Mesendoderm (in vitro differentiated cells): Measurements from ENCODE around the gene ADAMTS20.

Source experiments
- DNase-seq: peaks from one replicate; pipeline ENCODE4 v3.0.0; 2013
- H2AK5ac ChIP-seq: 2 replicates; pipeline ENCODE4 v1.6.1; 2013; ENCODE audit warnings: low read length, inconsistent platforms
- H2BK120ac ChIP-seq: 2 replicates; pipeline ENCODE4 v1.6.1; 2013; ENCODE audit warnings: low read depth, mild to moderate bottlenecking, low read length, moderate library complexity, mixed read lengths
- H2BK15ac ChIP-seq: replicated peaks from 2 replicates; pipeline ENCODE4 v1.6.1; 2013; ENCODE audit warnings: low read depth, mild to moderate bottlenecking, moderate library complexity
- H2BK5ac ChIP-seq: 2 replicates; pipeline ENCODE4 v1.6.1; 2013; ENCODE audit warnings: low read length, inconsistent platforms
- H3K18ac ChIP-seq: 2 replicates; pipeline ENCODE4 v1.6.1; 2013; ENCODE audit warnings: mild to moderate bottlenecking, low read length, mixed read lengths
- H3K23ac ChIP-seq: one replicate; pipeline ENCODE4 v1.6.1; 2013; ENCODE audit warnings: low read length
- H3K27ac ChIP-seq: 2 replicates; pipeline ENCODE4 v1.5.1; 2013; ENCODE audit warnings: low read depth, mild to moderate bottlenecking, inconsistent platforms, low read length, moderate library complexity
- H3K27me3 ChIP-seq: 2 replicates; pipeline ENCODE4 v1.6.1; 2013; ENCODE audit warnings: low read length, control low read depth, mild to moderate bottlenecking, inconsistent platforms; ENCODE audit not compliant: insufficient read depth, poor library complexity
- H3K36me3 ChIP-seq: 2 replicates; pipeline ENCODE4 v1.6.1; 2013; ENCODE audit warnings: low read length, inconsistent platforms; ENCODE audit not compliant: control insufficient read depth, insufficient read depth
- H3K4ac ChIP-seq: one replicate; pipeline ENCODE4 v1.6.1; 2013; ENCODE audit warnings: low read depth, mild to moderate bottlenecking, low read length, moderate library complexity
- H3K4me1 ChIP-seq: 2 replicates; pipeline ENCODE4 v1.6.1; 2013; ENCODE audit warnings: low read depth, low read length, inconsistent platforms; ENCODE audit not compliant: control insufficient read depth
- H3K4me2 ChIP-seq: 2 replicates; pipeline ENCODE4 v1.6.1; 2013; ENCODE audit warnings: low read length
- H3K4me3 ChIP-seq: 2 replicates; pipeline ENCODE4 v1.5.1; 2013; ENCODE audit warnings: mild to moderate bottlenecking, low read length
- H3K56ac ChIP-seq: one replicate; pipeline ENCODE4 v1.6.1; 2013; ENCODE audit warnings: low read length
- H3K79me1 ChIP-seq: 2 replicates; pipeline ENCODE4 v1.6.1; 2013; ENCODE audit warnings: low read length, inconsistent platforms
- H3K79me2 ChIP-seq: 2 replicates; pipeline ENCODE4 v1.6.1; 2013; ENCODE audit warnings: mild to moderate bottlenecking, low read length; ENCODE audit not compliant: control insufficient read depth, insufficient read depth
- H3K9ac ChIP-seq: 2 replicates; pipeline ENCODE4 v1.6.1; 2013; ENCODE audit warnings: low read length, inconsistent platforms
- H4K5ac ChIP-seq: one replicate; pipeline ENCODE4 v1.6.1; 2013; ENCODE audit warnings: low read length
- H4K8ac ChIP-seq: one replicate; pipeline ENCODE4 v1.6.1; 2013; ENCODE audit warnings: low read depth, mild to moderate bottlenecking, control low read depth, low read length, moderate library complexity
- WGBS: extraction: QIAGEN DNeasy Blood & Tissue Kit; methylation state at CpG from one replicate; pipeline ENCODE4 v1.1.7; 2013; ENCODE audit warnings: low lambda C conversion rate, missing lambda C conversion rate; ENCODE audit not compliant: insufficient coverage; ENCODE audit errors: extremely low coverage; 5-methylcytosine and 5-hydroxymethylcytosine counted together

ADAMTS20 gene

DNA sequence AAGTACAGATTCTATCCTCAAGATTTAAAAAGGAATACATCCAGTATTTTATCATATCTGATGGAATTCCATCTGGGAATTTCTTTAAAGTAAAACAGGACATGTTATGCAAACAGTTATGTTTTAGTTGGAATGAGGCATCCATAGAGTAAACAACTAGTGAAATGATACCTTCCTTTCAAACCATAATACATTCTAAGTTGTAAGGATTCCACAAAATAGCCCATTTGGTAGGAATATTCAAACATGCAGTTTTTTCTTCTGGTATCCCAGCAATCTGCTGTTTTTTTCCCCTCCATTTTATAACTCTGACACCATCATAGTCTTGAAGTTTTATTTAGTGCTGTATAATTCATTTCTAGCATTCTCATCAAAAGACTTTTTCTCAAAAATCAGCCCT, 149.6 kb downstream of the ADAMTS20 start:
- Histone ChIP-seq H3K27me3 (no peaks in the 10 kb centered on the region), H2BK15ac (no peak overlapping the region), H3K18ac (no peak overlapping the region), H2BK5ac (no peak overlapping the region), H3K36me3 (no peaks in the 10 kb centered on the region), H3K56ac (no peak overlapping the region), H3K79me1 (no peaks in the 10 kb centered on the region), H3K23ac (no peak overlapping the region), H3K4me1 (no peaks in the 10 kb centered on the region), H3K9ac (no peak overlapping the region), H2BK120ac (no peak overlapping the region), H2AK5ac (no peak overlapping the region), H3K27ac (no peak overlapping the region), H4K5ac (no peak overlapping the region), H3K4ac (no peak overlapping the region), H3K4me3 (no peak overlapping the region), H4K8ac (no peak overlapping the region), H3K79me2 (no peaks in the 10 kb centered on the region), H3K4me2 (no peak overlapping the region)
- DNase-seq, result no peak

DNA sequence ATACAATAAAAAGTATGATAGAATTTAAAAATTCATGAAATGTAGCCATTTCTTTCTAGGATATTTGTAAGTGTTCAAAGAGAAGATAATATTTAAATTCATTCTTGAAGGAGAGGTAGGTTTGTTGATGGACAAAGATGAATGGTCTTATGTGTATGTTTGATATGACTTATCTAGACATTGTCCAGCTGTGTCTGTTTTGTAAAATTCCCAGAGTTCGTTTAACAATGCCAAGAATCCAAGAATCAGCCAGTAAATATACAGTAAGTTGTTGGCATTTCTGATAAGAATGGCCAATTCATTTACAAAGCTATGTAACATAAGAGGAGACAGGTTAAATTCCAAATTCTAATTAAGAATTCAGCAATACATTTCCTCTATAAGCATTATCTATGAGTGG, 150.9 kb downstream of the ADAMTS20 start:
- H2BK120ac ChIP-seq, result no peak overlapping the region
- no peak overlapping the region for H3K4me2 ChIP-seq
- H2BK15ac ChIP-seq, result no peak overlapping the region
- H3K56ac ChIP-seq, result no peak overlapping the region
- no peak overlapping the region for H2BK5ac ChIP-seq
- H3K27me3 ChIP-seq, result no peaks in the 10 kb centered on the region
- H3K23ac ChIP-seq, result no peak overlapping the region
- no peaks in the 10 kb centered on the region for H3K4me1 ChIP-seq
- no peak overlapping the region for H4K8ac ChIP-seq
- no peak overlapping the region for H3K9ac ChIP-seq
- no peak overlapping the region for H3K4ac ChIP-seq
- WGBS, result no CpG with 5 or more reads among the region's 1 CpG
- no peak overlapping the region for H3K4me3 ChIP-seq
- H3K79me2 ChIP-seq, result no peaks in the 10 kb centered on the region
- DNase-seq, result no peak
- H3K27ac ChIP-seq, result no peak overlapping the region
- no peaks in the 10 kb centered on the region for H3K36me3 ChIP-seq
- H4K5ac ChIP-seq, result no peak overlapping the region
- H2AK5ac ChIP-seq, result no peak overlapping the region
- H3K79me1 ChIP-seq, result no peaks in the 10 kb centered on the region
- no peak overlapping the region for H3K18ac ChIP-seq

DNA sequence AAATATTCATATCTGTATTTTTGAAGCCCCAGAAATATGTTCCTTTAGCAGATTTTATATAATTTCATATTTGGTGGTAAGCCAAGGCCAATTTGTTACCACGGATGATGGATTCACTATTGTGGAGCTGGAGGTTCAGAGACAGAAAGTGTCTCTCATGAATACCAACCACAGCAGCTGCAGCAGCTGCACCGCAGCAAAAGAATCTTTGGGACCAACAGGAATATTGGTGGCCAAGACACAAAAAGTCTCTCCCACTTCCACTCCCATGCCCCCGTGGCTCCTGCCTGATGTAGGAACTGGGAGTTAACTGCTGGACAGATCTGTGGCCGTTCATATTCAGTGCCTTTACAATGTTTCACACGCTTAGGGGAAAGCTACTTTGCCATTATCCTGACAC, 155.3 kb downstream of the ADAMTS20 start:
- no peak overlapping the region for H3K27ac ChIP-seq
- H4K8ac ChIP-seq, result no peak overlapping the region
- no peaks in the 10 kb centered on the region for H3K79me2 ChIP-seq

DNA sequence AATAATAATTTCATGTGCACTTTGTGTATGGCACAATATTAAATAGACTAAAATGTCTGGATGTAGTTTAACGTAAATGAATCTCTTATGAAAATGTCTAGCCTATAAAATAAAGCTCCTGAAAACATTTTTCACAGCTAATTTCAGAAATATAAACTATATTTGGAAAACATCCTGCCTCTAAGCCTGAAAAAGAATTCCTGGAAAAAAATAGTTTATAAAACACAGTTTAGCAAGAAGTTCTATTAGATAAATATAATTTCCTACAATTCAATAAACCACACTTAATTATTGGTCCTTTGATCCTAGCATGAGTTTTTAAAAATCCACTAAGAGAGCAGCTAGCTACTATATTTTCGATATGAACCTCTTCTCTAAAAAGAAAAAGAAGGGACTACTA, 159.9 kb downstream of the ADAMTS20 start:
- Histone ChIP-seq H3K27ac (no peak overlapping the region), H3K79me1 (no peaks in the 10 kb centered on the region), H3K56ac (no peak overlapping the region), H3K79me2 (no peaks in the 10 kb centered on the region), H3K27me3 (no peaks in the 10 kb centered on the region), H3K18ac (no peak overlapping the region), H2BK15ac (no peak overlapping the region), H3K4me1 (no peaks in the 10 kb centered on the region), H3K36me3 (no peaks in the 10 kb centered on the region), H4K8ac (no peak overlapping the region), H2BK5ac (no peak overlapping the region), H3K9ac (no peak overlapping the region), H3K4me2 (no peak overlapping the region), H4K5ac (no peak overlapping the region), H3K23ac (no peak overlapping the region), H3K4ac (no peak overlapping the region), H3K4me3 (no peak overlapping the region), H2AK5ac (no peak overlapping the region), H2BK120ac (no peak overlapping the region)
- no CpG with 5 or more reads among the region's 2 CpGs for WGBS
- DNase-seq, result no peak

More for the DNA sequence above, 155.3 kb downstream of the ADAMTS20 start:
- H3K36me3 ChIP-seq, result no peaks in the 10 kb centered on the region
- no peak overlapping the region for H3K23ac ChIP-seq
- DNase-seq, result no peak
- no peak overlapping the region for H3K18ac ChIP-seq
- no peak overlapping the region for H3K56ac ChIP-seq
- no peak overlapping the region for H4K5ac ChIP-seq
- H3K79me1 ChIP-seq, result no peaks in the 10 kb centered on the region
- H3K27me3 ChIP-seq, result no peaks in the 10 kb centered on the region
- no peak overlapping the region for H2AK5ac ChIP-seq
- no peak overlapping the region for H2BK5ac ChIP-seq
- H3K4me3 ChIP-seq, result no peak overlapping the region
- H3K9ac ChIP-seq, result no peak overlapping the region
- no peak overlapping the region for H3K4ac ChIP-seq
- no peak overlapping the region for H3K4me2 ChIP-seq
- H2BK120ac ChIP-seq, result no peak overlapping the region
- no peaks in the 10 kb centered on the region for H3K4me1 ChIP-seq
- WGBS, result no CpG with 5 or more reads among the region's 5 CpGs
- H2BK15ac ChIP-seq, result no peak overlapping the region

DNA sequence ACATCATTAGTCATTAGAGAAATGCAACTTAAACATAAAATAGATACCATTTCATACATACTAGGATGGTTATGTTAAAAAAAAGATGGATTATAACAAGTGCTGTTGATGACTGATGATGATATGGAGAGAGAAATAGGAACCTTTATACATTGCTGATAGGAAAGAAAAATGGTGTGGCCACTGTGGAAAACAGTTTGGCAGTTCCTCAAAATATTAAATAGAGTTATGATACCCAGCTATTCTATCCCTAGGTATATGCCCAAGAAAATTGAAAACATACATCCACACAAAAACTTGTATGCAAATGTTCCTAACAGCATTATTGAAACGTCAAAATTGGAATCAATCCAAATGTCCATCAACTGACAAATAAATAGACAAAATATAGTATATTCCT, 170.1 kb downstream of the ADAMTS20 start:
- Histone ChIP-seq H3K4me3 (no peak overlapping the region), H3K36me3 (no peaks in the 10 kb centered on the region), H3K4ac (no peak overlapping the region), H2AK5ac (no peak overlapping the region), H3K9ac (no peak overlapping the region), H3K27ac (no peak overlapping the region), H2BK15ac (no peak overlapping the region), H3K18ac (no peak overlapping the region), H4K8ac (no peak overlapping the region), H3K56ac (no peak overlapping the region), H3K4me1 (no peaks in the 10 kb centered on the region), H3K27me3 (no peaks in the 10 kb centered on the region), H2BK5ac (no peak overlapping the region), H3K23ac (no peak overlapping the region), H3K79me2 (no peaks in the 10 kb centered on the region), H3K4me2 (no peak overlapping the region), H3K79me1 (no peaks in the 10 kb centered on the region), H2BK120ac (no peak overlapping the region), H4K5ac (no peak overlapping the region)
- DNase-seq, result no peak
- no CpG with 5 or more reads among the region's 1 CpG for WGBS

DNA sequence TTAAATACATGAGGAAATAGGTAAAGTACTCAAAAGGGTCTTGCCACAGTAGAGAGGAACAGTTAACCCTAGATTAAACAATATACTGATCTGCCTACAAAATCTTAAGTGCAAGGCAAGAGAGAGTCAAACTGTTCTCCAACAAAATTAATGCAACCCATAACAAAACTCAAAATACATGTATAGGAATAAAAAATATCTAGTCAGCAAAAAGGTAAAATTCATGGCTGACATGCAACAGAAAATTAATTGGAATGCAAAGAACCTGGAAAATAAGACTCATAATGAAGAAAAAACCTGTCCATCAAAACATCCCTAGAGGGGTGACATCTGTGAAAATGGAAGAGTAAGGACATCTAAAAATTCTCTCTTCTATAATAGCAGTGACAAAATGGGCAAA, 173.6 kb downstream of the ADAMTS20 start:
- no peaks in the 10 kb centered on the region for H3K36me3 ChIP-seq
- H3K27ac ChIP-seq, result no peak overlapping the region
- H3K4me3 ChIP-seq, result no peak overlapping the region
- no peak overlapping the region for H2BK15ac ChIP-seq
- no peaks in the 10 kb centered on the region for H3K79me2 ChIP-seq
- H4K5ac ChIP-seq, result no peak overlapping the region
- H2AK5ac ChIP-seq, result no peak overlapping the region
- DNase-seq, result no peak
- H2BK120ac ChIP-seq, result no peak overlapping the region
- no peaks in the 10 kb centered on the region for H3K27me3 ChIP-seq
- no peak overlapping the region for H3K4ac ChIP-seq
- no peak overlapping the region for H3K9ac ChIP-seq
- no peaks in the 10 kb centered on the region for H3K79me1 ChIP-seq
- no peak overlapping the region for H3K23ac ChIP-seq
- H2BK5ac ChIP-seq, result no peak overlapping the region
- H3K4me1 ChIP-seq, result no peaks in the 10 kb centered on the region
- H3K4me2 ChIP-seq, result no peak overlapping the region
- no peak overlapping the region for H3K56ac ChIP-seq
- H4K8ac ChIP-seq, result no peak overlapping the region
- H3K18ac ChIP-seq, result no peak overlapping the region
